ENCODE results near the gene SYNJ2BP.

Gene SYNJ2BP

DNA sequence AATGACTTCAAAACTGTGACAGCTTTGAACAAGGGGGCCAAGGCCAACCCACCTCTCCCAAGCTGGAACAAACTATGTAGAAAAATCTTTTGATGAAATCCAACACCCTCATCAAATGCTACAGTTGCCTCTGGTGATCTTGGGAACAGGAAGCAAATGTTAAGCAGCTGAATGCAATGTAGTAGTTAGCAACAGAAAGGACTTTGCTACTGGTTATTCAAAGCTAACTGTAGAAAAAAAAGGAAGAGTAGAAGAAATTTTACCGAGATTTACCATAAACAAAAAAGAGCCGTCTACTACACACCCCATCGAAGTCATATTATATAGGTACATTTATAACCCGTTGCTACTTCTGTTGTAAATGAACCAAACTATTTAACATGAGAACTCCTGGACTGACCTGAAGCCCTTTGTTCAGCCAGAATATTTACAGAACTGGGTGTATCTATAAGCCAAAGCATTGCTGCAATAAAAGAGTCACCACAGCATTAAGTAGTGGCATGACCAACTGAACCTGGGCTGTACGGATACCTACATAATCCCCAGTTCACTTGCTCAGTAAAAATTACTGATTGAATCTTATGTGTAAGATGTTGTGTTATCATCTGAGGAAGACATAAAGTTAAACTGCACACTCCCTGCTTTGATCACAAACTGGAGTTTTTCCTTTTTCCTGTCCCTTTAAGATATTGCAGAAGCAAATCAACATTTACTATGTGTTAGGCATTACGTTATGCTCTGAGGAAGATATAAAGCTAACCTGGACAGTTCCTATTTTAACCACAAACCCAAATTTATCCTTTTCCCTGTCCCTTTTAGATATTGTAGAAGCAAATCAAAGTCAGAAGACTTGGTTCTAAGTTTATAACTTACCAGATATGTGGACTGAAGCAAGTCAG lies 25.1 kb downstream of the SYNJ2BP start:
- no peak for DNase-seq

DNA sequence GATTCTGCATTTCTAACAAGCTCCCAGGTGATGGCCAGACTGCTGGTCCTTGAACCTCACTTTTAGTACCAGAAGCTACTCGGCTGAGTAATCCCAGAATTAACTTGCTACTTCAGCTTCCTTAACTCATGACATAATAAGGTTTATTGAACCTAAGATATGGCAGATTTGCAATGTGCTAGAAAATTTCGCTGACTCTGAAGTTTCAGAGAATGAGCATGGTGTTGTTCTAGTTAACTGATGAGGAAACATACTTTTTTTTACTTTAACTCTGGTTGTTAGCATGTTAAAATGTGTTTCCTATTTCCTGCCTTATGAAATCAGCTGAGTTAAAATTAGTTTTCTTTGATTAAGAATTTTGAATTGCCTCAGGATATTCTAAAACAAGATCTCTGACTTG lies 34.4 kb downstream of the SYNJ2BP start:
- DNase-seq = no peak

DNA sequence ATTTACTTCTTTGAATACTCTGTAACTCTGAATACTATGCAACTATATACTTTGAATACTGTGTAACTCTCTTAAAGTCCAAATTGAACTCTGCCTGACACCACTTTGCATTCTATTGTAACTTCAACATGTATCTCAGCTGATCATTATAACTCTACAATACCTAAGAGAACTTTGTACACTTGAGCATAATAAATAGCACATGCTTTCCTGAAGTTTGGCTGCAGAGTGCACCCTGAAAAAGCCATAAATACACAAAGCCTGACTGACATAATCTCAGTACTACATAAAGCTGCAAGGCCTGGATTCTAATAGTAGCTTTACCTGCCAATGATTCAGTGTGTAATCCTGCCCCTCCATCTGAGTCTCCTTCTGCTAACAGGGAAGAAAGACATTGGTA lies 36.1 kb downstream of the SYNJ2BP start:
- no peak for DNase-seq

DNA sequence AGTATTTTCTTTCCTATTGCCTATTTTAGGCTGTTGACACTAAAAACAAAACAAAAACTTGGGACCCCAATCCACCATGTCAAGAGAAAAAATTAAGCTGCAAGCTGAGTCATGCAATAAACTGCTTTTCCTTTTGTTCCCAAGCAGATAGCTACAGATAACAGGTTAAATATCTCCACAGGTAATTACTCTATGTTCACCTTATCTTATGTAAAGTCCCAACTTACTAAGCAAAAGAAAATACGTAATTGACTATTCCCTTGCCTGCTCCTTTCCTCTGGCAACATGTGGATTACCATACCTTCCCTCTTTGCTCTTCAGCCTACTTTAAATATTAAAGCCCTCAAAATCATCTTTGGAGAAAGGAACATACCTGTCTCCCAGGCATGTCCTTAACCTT lies 38.2 kb downstream of the SYNJ2BP start:
- DNase-seq = no peak

Measured in activated CD8-positive, alpha-beta memory T cell treated with anti-CD3 and anti-CD28 coated beads, Interleukin-2, amount 50 U/mL, for 48 hours (primary cell).